ENCODE data around the gene SPECC1.
"Not testable (repeated sequence)": the region's sequence is repeated elsewhere in the genome, so short reads cannot be mapped to it uniquely, and the experiment has no call there.

SPECC1 gene

GRCh38 chr17:20351405-20351804 lies 342.2 kb downstream of the SPECC1 start:
- H3K27ac ChIP-seq (ENCODE audit: insufficient read depth, low read length, poor library complexity, severe bottlenecking); H3K4me1 ChIP-seq (ENCODE audit: control insufficient read depth, insufficient read depth, low read length, poor library complexity, severe bottlenecking); H3K9me3 ChIP-seq (ENCODE audit: control insufficient read depth, low read length); DNase-seq; H3K4me3 ChIP-seq (ENCODE audit: insufficient read depth, low read depth, low read length, poor library complexity, severe bottlenecking); H3K27me3 ChIP-seq (replicated peaks; ENCODE audit: control insufficient read depth, insufficient read depth, low read length, poor library complexity, severe bottlenecking); H3K36me3 ChIP-seq (ENCODE audit: control insufficient read depth, insufficient read depth, low read length): not testable (repeated sequence)

DNA sequence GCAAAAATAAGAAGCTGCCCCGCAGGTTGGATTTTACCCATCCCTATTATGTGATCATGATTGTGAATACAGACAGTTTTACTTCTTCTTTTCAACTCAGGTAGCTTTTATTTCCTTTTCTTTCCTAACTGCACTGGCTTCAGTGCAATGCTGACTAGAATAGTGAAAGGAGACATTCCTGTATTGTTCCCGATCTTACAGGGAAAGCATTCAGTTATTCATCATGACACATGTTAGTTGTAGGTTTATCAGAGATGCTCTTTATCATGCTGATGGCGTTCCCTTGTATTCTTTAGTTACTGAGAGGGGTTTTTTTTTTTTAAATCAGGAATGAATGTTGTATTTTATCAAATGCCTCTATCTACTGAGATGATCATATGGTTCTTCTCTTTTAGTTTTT lies 343.4 kb downstream of the SPECC1 start:
- not testable (repeated sequence) for DNase-seq; H3K27ac ChIP-seq (ENCODE audit: insufficient read depth, low read length, poor library complexity, severe bottlenecking); H3K27me3 ChIP-seq (replicated peaks; ENCODE audit: control insufficient read depth, insufficient read depth, low read length, poor library complexity, severe bottlenecking); H3K36me3 ChIP-seq (ENCODE audit: control insufficient read depth, insufficient read depth, low read length); H3K9me3 ChIP-seq (ENCODE audit: control insufficient read depth, low read length); H3K4me3 ChIP-seq (ENCODE audit: insufficient read depth, low read depth, low read length, poor library complexity, severe bottlenecking); H3K4me1 ChIP-seq (ENCODE audit: control insufficient read depth, insufficient read depth, low read length, poor library complexity, severe bottlenecking)

- not testable (repeated sequence) for H3K36me3 ChIP-seq (ENCODE audit: control insufficient read depth, insufficient read depth, low read length); H3K27me3 ChIP-seq (replicated peaks; ENCODE audit: control insufficient read depth, insufficient read depth, low read length, poor library complexity, severe bottlenecking); H3K9me3 ChIP-seq (ENCODE audit: control insufficient read depth, low read length); DNase-seq; H3K4me3 ChIP-seq (ENCODE audit: insufficient read depth, low read depth, low read length, poor library complexity, severe bottlenecking); H3K4me1 ChIP-seq (ENCODE audit: control insufficient read depth, insufficient read depth, low read length, poor library complexity, severe bottlenecking); H3K27ac ChIP-seq (ENCODE audit: insufficient read depth, low read length, poor library complexity, severe bottlenecking)
These were observed 354.7 kb downstream of the SPECC1 start for GRCh38 chr17:20363846-20364245.
